UCSD-AML1 (cell line): ENCODE results near the gene RAMP2.
A peak's percentile ranks its signal among the peaks of the same experiment; 100 is the strongest.

Experiments used
- DNase-seq: peaks from one replicate; lab custom pipeline; 2025; ENCODE audit not compliant: unreplicated experiment; lab: John Stamatoyannopoulos, UW

The RAMP2 gene

DNA sequence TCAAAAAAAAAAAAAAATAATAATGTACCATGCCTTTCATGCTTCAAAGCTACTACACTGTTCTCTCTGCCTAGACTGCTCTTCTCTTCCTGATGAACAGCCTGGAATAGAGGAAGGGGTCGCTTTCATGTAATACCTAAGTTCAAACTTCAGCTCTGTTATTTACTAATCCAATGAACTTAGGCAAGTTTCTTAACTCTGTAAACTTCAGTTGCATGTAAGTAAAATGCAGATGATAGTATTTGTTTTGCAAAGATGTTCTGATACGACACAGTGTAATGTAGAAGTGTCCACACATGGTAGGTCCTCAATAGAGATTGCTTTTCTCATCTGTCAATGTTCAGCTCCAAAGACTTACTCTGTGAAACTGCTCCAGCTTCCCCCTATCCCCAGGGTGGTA lies 30.9 kb downstream of the RAMP2 start:
- no peak for DNase-seq

- no peak for DNase-seq
Measured at GRCh38 chr17:42792545-42792944, 31.5 kb downstream of the RAMP2 start.

GRCh38 chr17:42795061-42795460 lies 34.0 kb downstream of the RAMP2 start:
- DNase-seq, result no peak

DNA sequence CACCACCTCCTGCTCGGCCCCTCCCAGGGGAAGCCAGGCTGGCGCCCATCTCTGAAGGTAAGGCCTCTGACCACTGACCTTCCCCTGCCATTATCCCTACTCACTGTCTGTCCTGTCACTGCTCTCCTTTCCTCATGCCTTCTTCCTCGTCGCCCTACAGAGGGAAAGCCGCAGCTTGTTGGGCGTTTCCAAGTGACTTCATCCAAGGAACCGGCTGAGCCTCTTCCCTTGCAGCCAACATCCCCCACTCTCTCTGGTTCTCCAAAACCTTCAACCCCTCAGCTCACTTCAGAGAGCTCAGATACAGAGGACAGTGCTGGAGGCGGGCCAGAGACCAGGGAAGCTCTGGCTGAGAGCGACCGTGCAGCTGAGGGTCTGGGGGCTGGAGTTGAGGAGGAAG lies 34.4 kb downstream of the RAMP2 start:
- no peak for DNase-seq

GRCh38 chr17:42796066-42796758 lies 35.2 kb downstream of the RAMP2 start:
- no peak for DNase-seq

GRCh38 chr17:42797067-42798007 lies 36.3 kb downstream of the RAMP2 start:
- no peak for DNase-seq

- no peak for DNase-seq
Measured at GRCh38 chr17:42798011-42798382, 37.0 kb downstream of the RAMP2 start.

- peak; percentile 82 for DNase-seq
Measured at GRCh38 chr17:42798383-42799380, 37.7 kb downstream of the RAMP2 start, which contains the start of the genes CNTD1 and COA3. Gene CNTD1, plus strand, starts transcription at chr17:42798861. Its CDS starts 207 bp downstream, at chr17:42799068. Gene COA3, minus strand, starts transcription at chr17:42798704. Its CDS starts 23 bp downstream, at chr17:42798681.

DNA sequence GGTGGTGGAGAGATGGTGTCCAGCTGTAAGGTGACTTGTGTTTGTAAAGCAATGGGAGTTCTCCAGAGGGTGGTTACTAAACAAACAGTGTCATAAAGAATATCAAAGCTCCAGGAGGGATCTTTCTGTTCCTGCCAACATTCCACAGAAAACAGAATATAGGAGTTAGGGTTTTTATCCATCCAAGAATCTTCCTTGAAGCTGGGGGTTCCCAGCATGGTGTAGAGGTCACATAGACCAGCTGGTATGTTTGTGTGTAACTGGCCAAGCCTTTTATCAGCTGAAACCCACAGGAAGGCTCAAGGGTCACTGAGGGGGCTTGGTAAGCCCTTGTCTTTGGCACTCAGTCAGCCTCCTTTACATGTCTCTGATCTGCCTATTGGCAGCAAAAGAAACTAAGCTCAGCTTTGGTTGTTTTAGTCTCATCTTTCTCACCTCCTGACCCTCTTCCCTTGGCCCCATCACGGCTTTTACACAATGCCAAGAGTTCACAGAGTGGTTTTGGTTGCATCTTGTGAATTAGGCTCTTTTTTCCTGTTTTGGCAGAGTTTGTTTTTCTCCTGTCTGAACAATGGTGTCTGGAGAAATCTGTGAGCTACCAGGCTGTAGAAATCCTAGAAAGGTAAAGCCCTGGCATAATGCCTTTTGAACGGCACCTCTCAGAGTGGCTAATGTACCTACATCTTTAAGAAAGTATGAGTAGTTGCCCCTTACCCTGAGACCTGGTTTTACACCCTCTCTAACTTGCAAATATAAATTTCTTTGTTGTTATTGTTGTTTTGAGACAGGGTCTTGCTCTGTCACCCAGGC lies 42.3 kb downstream of the RAMP2 start:
- DNase-seq, result no peak

DNA sequence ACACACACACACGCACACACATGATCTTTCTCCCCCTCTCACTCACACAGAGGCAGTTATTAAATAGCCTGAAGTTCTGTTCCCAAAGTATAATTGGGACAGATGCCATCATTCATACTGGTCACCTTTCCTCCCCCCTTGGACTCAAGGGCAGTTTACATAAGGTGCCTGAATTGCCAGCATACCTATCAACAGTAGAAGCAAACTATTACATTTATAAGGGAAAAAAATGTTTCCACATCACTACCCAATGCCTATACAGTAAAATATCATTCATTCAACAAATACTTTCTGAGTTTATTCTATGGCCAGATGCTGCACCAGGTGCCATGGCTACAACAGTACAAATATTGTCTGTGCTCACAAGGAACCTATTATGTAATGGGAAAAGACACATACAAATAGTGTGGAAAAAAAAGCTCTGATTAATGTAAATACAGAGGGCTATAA lies 43.9 kb downstream of the RAMP2 start:
- no peak for DNase-seq

DNA sequence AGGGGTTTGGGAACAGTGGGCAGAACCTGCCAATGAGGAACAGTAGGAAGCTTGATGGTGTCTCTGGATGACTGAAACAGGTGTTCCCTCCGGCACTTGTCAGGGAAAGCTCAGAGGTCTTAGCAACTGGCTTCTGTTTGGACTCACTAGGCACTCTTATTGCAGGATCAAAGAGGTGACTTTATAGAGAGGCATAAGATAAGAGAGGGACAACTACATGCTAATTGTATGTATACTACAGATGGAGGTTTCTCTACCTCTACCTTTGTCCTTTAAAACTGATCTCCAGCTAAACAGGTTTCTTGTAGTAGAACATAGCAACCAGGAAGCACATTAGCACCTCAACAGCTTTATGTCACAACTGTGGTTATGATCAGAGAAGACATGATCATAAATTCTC lies 45.2 kb downstream of the RAMP2 start:
- no peak for DNase-seq

- DNase-seq, result no peak
Measured at GRCh38 chr17:42809250-42809649, 48.2 kb downstream of the RAMP2 start.
